ENCODE results near the gene ETV6.

Gene ETV6

GRCh38 chr12:11916113-11916512 lies 266.6 kb downstream of the ETV6 start:
- DNase-seq (ENCODE audit: extremely low read depth, low read depth), result no peak

GRCh38 chr12:11916771-11917170 lies 267.3 kb downstream of the ETV6 start:
- no peak for DNase-seq (ENCODE audit: extremely low read depth, low read depth)
- TF ChIP-seq CTCF (IDR thresholded peaks at IDR 0.05; ENCODE audit: low read depth, low read length), result no peak

More at GRCh38 chr12:11916113-11916512, 266.6 kb downstream of the ETV6 start:
- no peak for TF ChIP-seq CTCF (IDR thresholded peaks at IDR 0.05; ENCODE audit: low read depth, low read length)

- no peak for TF ChIP-seq CTCF (IDR thresholded peaks at IDR 0.05; ENCODE audit: low read depth, low read length)
- no peak for DNase-seq (ENCODE audit: extremely low read depth, low read depth)
Measured at GRCh38 chr12:11917501-11917900, 268.0 kb downstream of the ETV6 start.

GRCh38 chr12:11920231-11920630 lies 270.8 kb downstream of the ETV6 start:
- no peak for DNase-seq (ENCODE audit: extremely low read depth, low read depth)
- TF ChIP-seq CTCF (IDR thresholded peaks at IDR 0.05; ENCODE audit: low read depth, low read length), result no peak

- DNase-seq (ENCODE audit: extremely low read depth, low read depth), result no peak
- TF ChIP-seq CTCF (IDR thresholded peaks at IDR 0.05; ENCODE audit: low read depth, low read length), result no peak
Measured at GRCh38 chr12:11922361-11922760, 272.9 kb downstream of the ETV6 start.

GRCh38 chr12:11923067-11923466 lies 273.6 kb downstream of the ETV6 start:
- TF ChIP-seq CTCF (IDR thresholded peaks at IDR 0.05; ENCODE audit: low read depth, low read length), result no peak

GRCh38 chr12:11927286-11927935 lies 277.9 kb downstream of the ETV6 start:
- TF ChIP-seq CTCF (IDR thresholded peaks at IDR 0.05; ENCODE audit: low read depth, low read length), result no peak

More at GRCh38 chr12:11923067-11923466, 273.6 kb downstream of the ETV6 start:
- no peak for DNase-seq (ENCODE audit: extremely low read depth, low read depth)

More at GRCh38 chr12:11927286-11927935, 277.9 kb downstream of the ETV6 start:
- DNase-seq (ENCODE audit: extremely low read depth, low read depth), result no peak

Measured in AG09319 (cell line).